Gastroesophageal sphincter (tissue), 3 donors: ENCODE measurements around the gene SPPL3.

Experiments
- CTCF ChIP-seq, 4 experiments: fragments of 200-600 bp in 2 of 4; fragments of 450-650 bp in 2 of 4; sonication (generic) in 1 of 4; IDR thresholded peaks; one replicate each; pipeline ENCODE4 v1.5.1; 2017 to 2019; ENCODE audit warnings: antibody characterized with exemption in 4 of 4, mild to moderate bottlenecking in 2 of 4, moderate library complexity in 2 of 4
- POLR2A ChIP-seq, 2 donors: fragments of 450-650 bp; IDR thresholded peaks; one replicate each; pipeline ENCODE4 v1.6.1; 2017; ENCODE audit warnings: antibody characterized with exemption in 2 of 2, mild to moderate bottlenecking in 2 of 2, moderate library complexity in 1 of 2
- POLR2AphosphoS5 ChIP-seq: sonication (generic); formaldehyde crosslinking; IDR thresholded peaks from one replicate; pipeline ENCODE4 v1.6.1; 2017; ENCODE audit warnings: antibody characterized with exemption

GRCh38 chr12:120835304-120835612 lies 68.9 kb downstream of the SPPL3 start:
- no peak for TF ChIP-seq POLR2A (IDR thresholded peaks at IDR 0.05)
- TF ChIP-seq CTCF (IDR thresholded peaks at IDR 0.05), result no peak
- no peak for TF ChIP-seq POLR2AphosphoS5
